Femur (tissue), 1 donor: ENCODE data around the gene PTPRN2.
A peak's percentile ranks its signal among the peaks of the same experiment; 100 is the strongest.
"Not testable (repeated sequence)": the region's sequence is repeated elsewhere in the genome, so short reads cannot be mapped to it uniquely, and the experiment has no call there.

Source experiments
- DNase-seq: peaks from one replicate; pipeline ENCODE4 v3.0.0-alpha.2; 2017

PTPRN2 gene

GRCh38 chr7:158508802-158509385 is 78.7 kb downstream of the PTPRN2 start:
- DNase-seq = no peak

GRCh38 chr7:158508321-158508720 is 79.3 kb downstream of the PTPRN2 start:
- DNase-seq = not testable (repeated sequence)

GRCh38 chr7:158507917-158508316 is 79.7 kb downstream of the PTPRN2 start:
- no peak for DNase-seq

GRCh38 chr7:158507175-158507574 is 80.4 kb downstream of the PTPRN2 start:
- not testable (repeated sequence) for DNase-seq

GRCh38 chr7:158506626-158507025 is 81.0 kb downstream of the PTPRN2 start:
- no peak for DNase-seq

GRCh38 chr7:158505683-158506082 is 81.9 kb downstream of the PTPRN2 start:
- DNase-seq = no peak

- no peak for DNase-seq
Observed at GRCh38 chr7:158502068-158502750, 85.4 kb downstream of the PTPRN2 start.

- no peak for DNase-seq
Observed at GRCh38 chr7:158501393-158502067, 86.1 kb downstream of the PTPRN2 start.

GRCh38 chr7:158500651-158501052 is 87.0 kb downstream of the PTPRN2 start:
- DNase-seq = no peak

GRCh38 chr7:158499082-158499455 is 88.6 kb downstream of the PTPRN2 start:
- DNase-seq = no peak

- no peak for DNase-seq
Observed at GRCh38 chr7:158498443-158499081, 89.1 kb downstream of the PTPRN2 start.

GRCh38 chr7:158497627-158498026 is 90.0 kb downstream of the PTPRN2 start:
- DNase-seq = no peak

GRCh38 chr7:158495786-158496185 is 91.8 kb downstream of the PTPRN2 start:
- peak; percentile 39 for DNase-seq

- no peak for DNase-seq
Observed at GRCh38 chr7:158495216-158495615, 92.4 kb downstream of the PTPRN2 start.

- DNase-seq = no peak
Observed at GRCh38 chr7:158494643-158495042, 93.0 kb downstream of the PTPRN2 start.

GRCh38 chr7:158494162-158494586 is 93.4 kb downstream of the PTPRN2 start:
- no peak for DNase-seq

- no peak for DNase-seq
Observed at GRCh38 chr7:158492367-158492764, 95.3 kb downstream of the PTPRN2 start.

- DNase-seq = no peak
Observed at GRCh38 chr7:158491094-158491493, 96.5 kb downstream of the PTPRN2 start.

GRCh38 chr7:158490171-158490782 is 97.3 kb downstream of the PTPRN2 start:
- DNase-seq = no peak

GRCh38 chr7:158489462-158490155 is 98.0 kb downstream of the PTPRN2 start:
- no peak for DNase-seq

- DNase-seq = no peak
Observed at GRCh38 chr7:158488181-158488971, 99.2 kb downstream of the PTPRN2 start.
